LoVo (cell line): ENCODE measurements around the gene RREB1.

Source experiments
- DNase-seq: peaks from one replicate; pipeline ENCODE4 v3.0.0-alpha.2; 2016; ENCODE audit warnings: low spot score

The RREB1 gene

DNA sequence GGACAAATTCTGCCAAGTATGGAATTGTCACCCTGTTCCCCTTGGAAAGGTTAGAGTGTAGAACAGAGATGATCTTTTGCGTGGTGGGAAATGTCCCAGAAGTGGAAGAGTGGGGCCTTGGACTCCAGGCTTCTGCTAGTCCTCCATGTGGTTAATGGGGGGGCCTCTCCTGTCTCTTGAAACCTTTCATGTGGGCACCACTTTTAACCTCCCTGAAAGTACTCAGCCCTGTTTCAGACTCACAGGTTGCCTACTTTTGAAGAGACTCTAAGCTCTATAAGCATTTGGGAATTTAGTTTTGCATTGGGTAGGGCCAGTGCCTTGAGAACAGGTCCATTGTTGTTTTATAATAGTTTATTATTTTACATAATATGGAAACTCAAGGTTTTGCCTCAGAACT, 17.5 kb downstream of the RREB1 start:
- DNase-seq, result no peak

- no peak for DNase-seq
Observed at GRCh38 chr6:7126754-7127153, 19.0 kb downstream of the RREB1 start.

DNA sequence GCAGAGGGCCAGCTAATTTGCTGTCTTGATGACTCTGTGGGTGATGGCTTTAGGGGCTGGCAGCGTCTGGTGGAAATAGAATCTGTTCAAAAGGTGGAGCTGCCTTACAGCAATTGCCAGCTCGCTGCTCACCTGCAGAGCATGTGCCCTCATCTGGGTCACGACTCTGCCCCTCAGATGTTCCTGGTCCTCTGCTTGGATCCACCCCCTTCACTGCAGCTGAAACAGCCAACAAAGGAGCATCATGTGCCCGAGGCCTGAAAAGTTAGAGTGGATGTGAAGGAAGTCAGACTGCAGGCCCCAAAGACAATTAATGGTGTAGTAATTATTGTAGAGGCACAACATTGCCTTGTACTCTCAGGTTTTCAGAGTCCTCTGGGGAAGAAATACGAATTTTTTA, 19.9 kb downstream of the RREB1 start:
- no peak for DNase-seq

DNA sequence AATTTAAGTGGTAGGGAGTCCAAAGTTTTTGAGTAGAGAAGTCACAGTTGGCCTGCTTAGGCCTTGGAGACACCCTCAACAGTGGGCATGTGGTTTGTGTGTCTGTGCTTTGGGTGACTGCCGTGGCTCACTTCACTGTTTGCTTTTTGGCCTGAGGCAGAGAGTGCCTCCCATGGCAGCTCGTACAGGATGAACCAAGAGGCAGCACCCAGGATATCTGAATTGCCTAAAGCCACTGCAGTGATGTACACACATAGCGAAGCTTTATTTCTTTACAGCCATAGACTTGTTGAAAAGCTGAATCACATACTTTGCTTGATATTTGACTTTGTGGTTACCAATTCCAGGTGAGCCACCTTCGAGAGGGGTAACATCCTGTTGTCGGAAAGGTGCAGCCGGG, 21.6 kb downstream of the RREB1 start:
- DNase-seq, result no peak

- DNase-seq, result no peak
Observed at GRCh38 chr6:7129784-7130569, 22.2 kb downstream of the RREB1 start.

- DNase-seq, result no peak
Observed at GRCh38 chr6:7131390-7131789, 23.6 kb downstream of the RREB1 start.

GRCh38 chr6:7132398-7133035, 24.8 kb downstream of the RREB1 start:
- DNase-seq, result no peak

DNA sequence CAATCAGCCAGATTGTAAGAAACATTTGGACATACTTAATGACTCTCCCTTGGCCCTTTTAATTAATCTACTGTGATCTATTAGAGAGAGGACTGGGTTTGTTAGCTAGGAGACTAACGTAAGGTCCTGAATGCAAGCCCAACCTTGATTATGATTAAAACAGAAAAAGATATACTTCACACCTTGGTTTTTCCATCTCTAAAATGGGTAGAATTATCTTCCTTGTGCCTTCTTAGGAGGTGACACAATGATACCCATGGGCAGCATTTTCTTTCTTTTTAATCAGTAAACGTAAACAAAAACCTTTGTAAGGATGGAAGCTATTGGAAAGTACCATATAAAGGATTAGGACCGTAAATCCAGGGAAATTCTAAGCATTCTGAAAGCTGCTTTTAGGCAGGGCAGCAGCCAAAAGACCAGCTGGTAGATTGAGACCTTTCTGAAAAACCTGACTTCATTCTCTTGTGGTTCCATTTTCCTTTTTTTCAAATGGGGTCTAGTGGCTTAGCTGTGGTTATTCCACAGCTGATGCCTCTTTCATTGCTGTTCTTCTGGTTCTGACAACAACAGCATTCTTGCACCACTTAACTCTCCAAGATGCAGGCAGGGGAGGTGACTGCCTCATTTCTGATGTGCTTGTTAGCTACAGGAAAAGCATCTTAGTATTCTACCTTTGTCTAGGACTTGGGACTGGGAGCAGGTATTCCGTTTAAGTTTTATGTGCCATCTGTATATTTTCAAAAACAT, 27.4 kb downstream of the RREB1 start:
- no peak for DNase-seq

DNA sequence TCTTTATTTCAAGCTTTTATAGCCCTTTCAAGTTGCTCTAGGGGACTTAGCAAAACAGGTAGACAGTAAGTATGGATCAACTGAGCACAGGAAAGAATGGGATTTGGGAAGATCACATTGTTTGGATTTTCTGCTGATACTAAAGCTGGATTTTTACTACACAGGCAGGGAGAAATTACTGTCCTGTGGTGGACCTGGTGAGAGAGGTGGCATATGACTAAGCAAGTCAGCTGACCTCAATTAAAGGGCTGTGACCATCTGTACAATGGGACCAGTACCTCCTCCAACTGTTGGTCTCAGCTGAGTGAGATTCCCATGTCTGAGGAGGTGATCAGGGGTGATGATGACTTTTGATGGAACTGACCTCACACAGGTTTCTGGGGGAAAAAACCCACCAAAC, 28.0 kb downstream of the RREB1 start:
- no peak for DNase-seq

DNA sequence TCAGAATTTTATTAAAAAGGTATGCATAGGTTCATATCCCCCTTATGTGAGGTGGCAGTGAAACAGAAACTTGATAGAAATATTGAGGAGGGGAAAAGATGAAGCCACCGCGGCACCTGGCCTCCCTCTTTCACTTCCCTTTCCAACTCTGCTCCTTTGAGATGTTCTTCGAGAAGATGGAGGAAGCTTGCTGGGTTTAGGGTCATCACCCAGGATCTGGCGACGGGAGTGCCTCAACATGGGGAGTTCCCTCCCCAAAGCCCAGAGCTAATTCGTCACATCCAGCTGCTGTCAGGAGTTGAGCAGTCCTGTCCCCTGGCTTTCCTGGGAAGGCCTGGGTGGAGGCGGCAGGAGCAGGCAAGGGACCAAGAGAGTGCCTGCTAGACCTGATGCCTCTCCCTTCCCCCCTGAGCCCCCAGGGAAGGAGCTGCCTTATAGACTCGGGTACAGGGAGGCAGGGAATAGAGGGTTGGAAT, 29.1 kb downstream of the RREB1 start:
- DNase-seq, result no peak

GRCh38 chr6:7137335-7138045, 29.7 kb downstream of the RREB1 start:
- no peak for DNase-seq

DNA sequence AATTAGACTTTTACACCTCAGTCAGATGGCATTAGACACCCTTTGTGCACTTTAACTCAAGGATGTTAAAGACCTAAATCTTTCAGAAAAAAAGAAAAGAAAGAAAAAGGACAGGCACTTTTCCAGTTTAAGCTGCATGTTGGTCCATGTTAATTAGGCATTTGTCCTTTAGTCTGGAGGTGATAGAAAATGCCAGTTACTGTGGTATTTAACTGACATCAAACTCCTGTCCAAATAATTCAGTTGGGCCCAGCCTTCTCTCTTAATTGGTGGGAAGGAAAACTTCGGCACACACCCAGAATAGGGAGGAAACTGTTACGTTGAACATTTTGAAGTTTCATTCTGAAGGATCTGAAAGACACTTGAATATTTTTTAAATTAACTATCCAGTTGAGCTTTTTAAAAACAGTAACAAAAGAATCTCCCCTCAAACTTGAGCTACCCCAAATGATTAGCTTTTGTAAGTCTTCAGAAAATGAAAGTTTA, 30.3 kb downstream of the RREB1 start:
- no peak for DNase-seq

DNA sequence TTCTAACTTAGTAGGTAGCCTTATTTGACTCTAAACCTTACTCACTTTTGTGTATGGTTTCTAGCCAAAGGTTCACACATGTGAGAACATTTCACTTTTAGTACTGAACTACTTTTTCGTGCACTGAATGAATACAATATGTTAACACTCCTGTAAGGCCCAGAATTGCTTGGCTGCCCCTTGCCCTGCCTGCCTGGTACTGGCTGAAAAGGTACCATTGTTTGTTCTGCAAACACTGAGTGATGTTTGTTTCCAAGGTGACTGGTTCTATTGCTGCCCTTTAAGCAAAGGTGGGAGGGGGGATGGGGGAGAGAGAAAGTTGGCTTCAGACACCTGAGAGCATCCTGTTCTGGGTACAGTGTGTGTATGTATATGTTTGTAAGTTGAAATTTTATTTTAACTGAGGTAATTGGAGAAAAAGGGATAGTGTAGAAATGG, 31.2 kb downstream of the RREB1 start:
- DNase-seq, result no peak

DNA sequence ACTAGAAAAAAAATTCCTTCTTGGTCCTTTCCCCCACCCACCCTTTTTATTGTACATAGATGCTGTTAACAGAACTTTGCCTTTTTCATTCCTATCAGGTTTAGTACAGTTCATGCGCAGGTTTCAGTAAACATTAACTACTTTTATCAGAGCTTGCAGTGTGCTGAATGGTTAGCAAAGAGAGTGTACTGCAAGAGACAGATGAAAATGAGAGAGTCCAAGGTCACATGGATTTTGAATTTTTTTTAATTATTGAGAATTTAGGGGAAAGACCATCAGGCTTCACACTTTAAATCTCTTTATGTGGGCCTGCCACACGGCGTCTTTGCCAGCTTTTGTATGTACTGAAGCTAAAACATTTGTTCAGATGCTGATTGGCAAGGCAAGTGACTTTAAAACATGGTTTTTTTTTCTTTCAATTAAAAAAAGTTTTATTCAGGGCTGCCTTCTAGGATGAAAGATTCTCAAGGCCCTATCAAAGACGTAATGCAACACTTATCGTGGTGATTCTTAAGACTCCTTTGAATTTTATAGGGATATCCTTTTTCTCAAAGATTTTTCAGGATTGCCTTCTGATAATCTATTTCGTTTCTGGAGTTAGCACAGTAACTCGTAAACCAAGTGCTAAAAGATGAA, 32.2 kb downstream of the RREB1 start:
- DNase-seq, result peak; percentile 26

- DNase-seq, result peak; percentile 72
Observed at GRCh38 chr6:7140631-7141378, 33.0 kb downstream of the RREB1 start.

DNA sequence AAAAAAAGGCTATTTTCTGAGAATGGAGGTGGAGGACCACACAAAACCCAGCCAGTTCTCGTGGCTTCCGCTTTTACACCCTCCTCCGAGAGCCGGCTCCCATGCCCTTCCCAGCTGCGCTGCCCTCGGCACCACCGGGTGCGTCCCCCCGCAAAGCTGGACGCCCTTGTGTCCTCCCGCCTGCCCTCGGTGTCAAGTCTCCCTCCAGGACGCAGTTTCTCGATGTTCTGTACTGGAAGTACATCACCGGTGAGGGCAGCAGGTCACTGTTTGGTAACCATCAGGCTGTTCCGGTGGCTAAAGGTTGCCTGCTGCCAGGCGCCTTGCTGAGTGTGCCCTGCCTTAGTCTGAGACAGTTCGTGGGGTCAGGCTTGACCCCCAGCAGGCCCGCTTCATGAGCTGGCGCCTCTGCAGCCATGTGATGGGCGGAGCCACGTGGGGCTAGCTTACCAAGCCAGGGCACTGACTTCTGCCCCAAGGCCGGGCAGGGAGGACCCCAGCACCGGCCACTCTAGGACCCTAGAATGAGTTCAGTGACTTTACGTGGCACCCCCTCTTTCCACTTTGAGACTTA, 34.6 kb downstream of the RREB1 start:
- no peak for DNase-seq

DNA sequence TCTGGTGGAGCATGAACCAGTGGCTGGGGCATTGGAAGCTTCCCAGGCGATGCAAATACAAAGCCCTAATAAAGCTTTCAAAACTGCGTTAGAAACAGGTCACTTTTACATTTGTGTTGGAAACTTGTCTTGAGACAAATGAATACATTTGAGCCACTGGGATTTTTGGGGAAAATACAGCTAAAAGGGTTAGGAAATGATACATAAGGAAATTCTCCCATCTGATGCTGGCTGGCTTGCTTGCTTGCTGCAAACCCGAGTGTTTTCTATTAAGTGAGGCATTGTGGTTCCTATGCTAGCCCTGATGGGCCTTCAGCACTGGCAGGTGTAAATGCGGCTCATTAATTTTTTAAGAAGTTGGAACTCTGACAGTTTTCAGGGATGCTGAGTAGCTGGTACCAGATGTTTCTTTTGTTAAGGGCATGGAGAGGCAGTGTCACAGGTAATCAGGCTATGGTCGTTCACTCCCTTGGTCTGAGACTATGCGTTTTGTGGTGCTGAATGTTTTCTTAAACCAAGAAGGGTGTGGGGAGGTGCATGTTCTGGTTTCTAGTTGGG, 35.2 kb downstream of the RREB1 start:
- DNase-seq, result no peak

DNA sequence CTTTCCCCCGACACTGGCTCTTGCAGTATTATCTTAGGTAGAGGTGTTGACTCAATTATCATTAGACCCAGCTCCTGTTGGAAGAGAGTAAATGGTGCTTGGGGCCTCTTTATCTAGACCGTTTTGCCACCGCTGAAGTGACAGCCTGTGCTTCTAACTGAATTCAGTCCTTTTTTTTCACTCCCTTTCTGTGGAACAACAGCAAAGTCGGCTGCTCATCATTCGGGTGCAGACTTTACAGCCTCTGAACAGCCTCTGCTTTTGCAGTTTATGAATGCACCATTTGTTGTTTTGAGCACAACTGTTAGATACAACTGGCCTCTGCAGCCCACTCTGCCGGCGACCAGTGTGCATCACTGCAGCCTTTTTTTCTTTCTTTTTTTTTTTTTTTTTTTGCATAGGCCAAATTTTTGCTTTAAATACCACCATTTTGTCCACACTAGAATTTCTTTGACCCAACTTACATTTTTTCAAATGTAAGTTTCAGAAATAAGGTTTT, 35.8 kb downstream of the RREB1 start:
- DNase-seq, result no peak

DNA sequence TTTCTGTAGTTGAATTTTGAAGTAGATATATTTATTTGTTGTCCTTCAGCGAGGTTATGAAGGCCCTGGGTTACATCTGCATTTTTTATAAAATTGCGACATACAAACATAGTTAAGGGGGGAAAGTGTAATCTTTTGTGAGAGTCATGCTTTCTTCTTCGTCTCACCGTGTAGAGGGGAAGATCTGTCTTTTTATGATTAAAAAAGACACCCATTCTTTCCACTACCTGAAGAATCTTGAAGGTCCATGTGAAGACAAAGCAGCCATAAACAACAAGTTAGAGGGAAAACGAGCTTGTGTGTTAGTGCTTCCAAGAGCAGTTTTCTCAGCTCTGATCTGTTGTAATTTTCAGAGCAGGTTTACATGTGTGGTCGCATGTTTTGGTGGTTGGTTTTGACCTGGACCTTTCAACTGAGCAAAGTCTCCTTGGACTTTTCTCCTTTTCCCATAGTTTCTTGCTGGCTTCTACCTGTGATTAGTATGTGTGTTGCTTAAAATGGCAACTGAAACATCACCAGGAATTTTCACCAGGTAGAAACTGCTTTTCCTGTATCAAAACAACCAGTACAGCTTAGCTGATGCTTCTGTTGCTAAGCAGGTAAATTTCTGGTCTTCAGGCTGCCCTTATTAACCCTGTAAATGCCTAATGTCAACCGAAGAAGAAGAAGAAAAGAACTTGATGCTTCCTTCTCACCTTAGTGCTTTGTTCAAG, 37.3 kb downstream of the RREB1 start:
- DNase-seq, result no peak

GRCh38 chr6:7145585-7145884, 37.8 kb downstream of the RREB1 start:
- DNase-seq, result no peak
